K562 (cell line): ENCODE measurements around the gene CFD.

Source experiments
- GABPA ChIP-seq: fragments of 200-800 bp; sonication (Bioruptor generic); conservative IDR thresholded peaks from 2 replicates; pipeline ENCODE4 v1.6.1; 2016; ENCODE audit warnings: low read depth, missing genetic modification characterization, missing compliant biosample characterization
- HDAC3 ChIP-seq: fragments of 450-650 bp; IDR thresholded peaks from 2 replicates; pipeline ENCODE4 v1.6.1; 2018; ENCODE audit warnings: borderline replicate concordance, mild to moderate bottlenecking, moderate library complexity; ENCODE audit not compliant: partially characterized antibody
- POLR2A ChIP-seq: fragments of 450-650 bp; conservative IDR thresholded peaks from 2 replicates; pipeline ENCODE4 v1.6.1; 2016
- TF ChIP-seq, protein P1 (sequence below), 3 experiments: IDR thresholded peaks in 2 of 3; conservative IDR thresholded peaks in 1 of 3; 2 replicates each; pipeline ENCODE4 v1.5.1; 2011 to 2012; ENCODE audit warnings: low read length in 3 of 3, mild to moderate bottlenecking in 3 of 3, control low read depth in 2 of 3, improper control_type of control experiment in 1 of 3, inconsistent platforms in 1 of 3, low read depth in 1 of 3, mixed read lengths in 1 of 3, moderate library complexity in 1 of 3; ENCODE audit not compliant: insufficient read depth in 2 of 3
- TF ChIP-seq, protein P2 (sequence below), 3 experiments: fragments of 200-800 bp in 1 of 3; fragments of 250-450 bp in 1 of 3; fragments of 450-650 bp in 1 of 3; sonication (Bioruptor Pico) in 1 of 3; sonication (Bioruptor generic) in 1 of 3; formaldehyde crosslinking in 1 of 3; IDR thresholded peaks; 2 replicates each; pipeline versions ENCODE4 v1.6.1 to v1.8.0; 2016 to 2022; ENCODE audit warnings: mild to moderate bottlenecking in 2 of 3, missing genetic modification characterization in 2 of 3, missing compliant biosample characterization in 1 of 3, moderate library complexity in 1 of 3
- TF ChIP-seq, protein P3 (sequence below): sonication (generic); formaldehyde crosslinking; IDR thresholded peaks from 2 replicates; pipeline ENCODE4 v1.8.0; 2022; ENCODE audit warnings: mild to moderate bottlenecking, missing genetic modification reagents

- TF ChIP-seq POLR2A: no peak
- TF ChIP-seq, protein P1, sequence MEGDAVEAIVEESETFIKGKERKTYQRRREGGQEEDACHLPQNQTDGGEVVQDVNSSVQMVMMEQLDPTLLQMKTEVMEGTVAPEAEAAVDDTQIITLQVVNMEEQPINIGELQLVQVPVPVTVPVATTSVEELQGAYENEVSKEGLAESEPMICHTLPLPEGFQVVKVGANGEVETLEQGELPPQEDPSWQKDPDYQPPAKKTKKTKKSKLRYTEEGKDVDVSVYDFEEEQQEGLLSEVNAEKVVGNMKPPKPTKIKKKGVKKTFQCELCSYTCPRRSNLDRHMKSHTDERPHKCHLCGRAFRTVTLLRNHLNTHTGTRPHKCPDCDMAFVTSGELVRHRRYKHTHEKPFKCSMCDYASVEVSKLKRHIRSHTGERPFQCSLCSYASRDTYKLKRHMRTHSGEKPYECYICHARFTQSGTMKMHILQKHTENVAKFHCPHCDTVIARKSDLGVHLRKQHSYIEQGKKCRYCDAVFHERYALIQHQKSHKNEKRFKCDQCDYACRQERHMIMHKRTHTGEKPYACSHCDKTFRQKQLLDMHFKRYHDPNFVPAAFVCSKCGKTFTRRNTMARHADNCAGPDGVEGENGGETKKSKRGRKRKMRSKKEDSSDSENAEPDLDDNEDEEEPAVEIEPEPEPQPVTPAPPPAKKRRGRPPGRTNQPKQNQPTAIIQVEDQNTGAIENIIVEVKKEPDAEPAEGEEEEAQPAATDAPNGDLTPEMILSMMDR (IDR thresholded peaks at IDR 0.05 in 2 of 3, conservative IDR thresholded peaks at IDR 0.05 in 1 of 3; ENCODE audit: insufficient read depth in 2 of 3, low read depth in 1 of 3, low read length in 3 of 3): no peak
- TF ChIP-seq, protein P2, sequence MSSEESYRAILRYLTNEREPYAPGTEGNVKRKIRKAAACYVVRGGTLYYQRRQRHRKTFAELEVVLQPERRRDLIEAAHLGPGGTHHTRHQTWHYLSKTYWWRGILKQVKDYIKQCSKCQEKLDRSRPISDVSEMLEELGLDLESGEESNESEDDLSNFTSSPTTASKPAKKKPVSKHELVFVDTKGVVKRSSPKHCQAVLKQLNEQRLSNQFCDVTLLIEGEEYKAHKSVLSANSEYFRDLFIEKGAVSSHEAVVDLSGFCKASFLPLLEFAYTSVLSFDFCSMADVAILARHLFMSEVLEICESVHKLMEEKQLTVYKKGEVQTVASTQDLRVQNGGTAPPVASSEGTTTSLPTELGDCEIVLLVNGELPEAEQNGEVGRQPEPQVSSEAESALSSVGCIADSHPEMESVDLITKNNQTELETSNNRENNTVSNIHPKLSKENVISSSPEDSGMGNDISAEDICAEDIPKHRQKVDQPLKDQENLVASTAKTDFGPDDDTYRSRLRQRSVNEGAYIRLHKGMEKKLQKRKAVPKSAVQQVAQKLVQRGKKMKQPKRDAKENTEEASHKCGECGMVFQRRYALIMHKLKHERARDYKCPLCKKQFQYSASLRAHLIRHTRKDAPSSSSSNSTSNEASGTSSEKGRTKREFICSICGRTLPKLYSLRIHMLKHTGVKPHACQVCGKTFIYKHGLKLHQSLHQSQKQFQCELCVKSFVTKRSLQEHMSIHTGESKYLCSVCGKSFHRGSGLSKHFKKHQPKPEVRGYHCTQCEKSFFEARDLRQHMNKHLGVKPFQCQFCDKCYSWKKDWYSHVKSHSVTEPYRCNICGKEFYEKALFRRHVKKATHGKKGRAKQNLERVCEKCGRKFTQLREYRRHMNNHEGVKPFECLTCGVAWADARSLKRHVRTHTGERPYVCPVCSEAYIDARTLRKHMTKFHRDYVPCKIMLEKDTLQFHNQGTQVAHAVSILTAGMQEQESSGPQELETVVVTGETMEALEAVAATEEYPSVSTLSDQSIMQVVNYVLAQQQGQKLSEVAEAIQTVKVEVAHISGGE (CRISPR knock-in tag; IDR thresholded peaks at IDR 0.05): no peak
- TF ChIP-seq HDAC3: no peak
- TF ChIP-seq GABPA (tag): no peak
- TF ChIP-seq, protein P3, sequence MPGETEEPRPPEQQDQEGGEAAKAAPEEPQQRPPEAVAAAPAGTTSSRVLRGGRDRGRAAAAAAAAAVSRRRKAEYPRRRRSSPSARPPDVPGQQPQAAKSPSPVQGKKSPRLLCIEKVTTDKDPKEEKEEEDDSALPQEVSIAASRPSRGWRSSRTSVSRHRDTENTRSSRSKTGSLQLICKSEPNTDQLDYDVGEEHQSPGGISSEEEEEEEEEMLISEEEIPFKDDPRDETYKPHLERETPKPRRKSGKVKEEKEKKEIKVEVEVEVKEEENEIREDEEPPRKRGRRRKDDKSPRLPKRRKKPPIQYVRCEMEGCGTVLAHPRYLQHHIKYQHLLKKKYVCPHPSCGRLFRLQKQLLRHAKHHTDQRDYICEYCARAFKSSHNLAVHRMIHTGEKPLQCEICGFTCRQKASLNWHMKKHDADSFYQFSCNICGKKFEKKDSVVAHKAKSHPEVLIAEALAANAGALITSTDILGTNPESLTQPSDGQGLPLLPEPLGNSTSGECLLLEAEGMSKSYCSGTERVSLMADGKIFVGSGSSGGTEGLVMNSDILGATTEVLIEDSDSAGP: no peak
These were observed 11.0 kb upstream of the CFD start for GRCh38 chr19:848386-848921.
